T-helper 1 cell (primary cell): ENCODE measurements around the gene AHNAK.
"Not testable (repeated sequence)": the region's sequence is repeated elsewhere in the genome, so short reads cannot be mapped to it uniquely, and the experiment has no call there.

Experiments used
- DNase-seq, 5 donors: peaks; one replicate each; pipeline ENCODE4 v3.0.0-alpha.2; 2012 to 2020

The AHNAK gene

DNA sequence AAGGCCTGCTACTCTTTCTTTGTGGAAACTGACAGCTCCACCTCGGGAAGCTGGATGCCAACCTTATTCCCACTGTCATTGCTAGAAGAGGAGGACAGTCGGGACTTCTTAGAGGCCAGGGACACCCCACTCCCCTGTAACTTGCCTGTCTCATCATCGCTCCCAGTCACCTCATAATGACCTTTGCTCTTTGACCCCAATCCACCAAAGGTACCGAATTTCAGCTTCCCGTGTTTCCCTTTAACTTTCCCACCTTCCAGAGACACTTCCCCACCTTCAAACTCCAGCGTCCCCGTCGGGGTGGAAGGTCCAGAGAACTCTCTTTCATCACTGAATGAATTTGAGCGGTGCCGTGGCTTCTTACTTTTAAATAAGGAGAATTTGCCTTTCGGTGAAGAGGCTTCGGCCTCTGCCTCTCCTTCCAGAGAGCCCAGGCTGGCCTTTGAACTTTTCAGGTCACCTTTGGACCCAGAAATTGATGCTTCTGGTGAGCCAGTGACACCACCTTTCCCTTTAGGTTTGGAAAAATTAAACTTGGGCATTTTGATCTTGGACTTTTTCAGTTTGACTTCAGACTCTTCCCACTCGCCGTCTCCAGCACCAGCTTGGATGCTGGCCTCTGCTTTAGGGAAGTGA is 29.8 kb downstream of the AHNAK start:
- no peak for DNase-seq

DNA sequence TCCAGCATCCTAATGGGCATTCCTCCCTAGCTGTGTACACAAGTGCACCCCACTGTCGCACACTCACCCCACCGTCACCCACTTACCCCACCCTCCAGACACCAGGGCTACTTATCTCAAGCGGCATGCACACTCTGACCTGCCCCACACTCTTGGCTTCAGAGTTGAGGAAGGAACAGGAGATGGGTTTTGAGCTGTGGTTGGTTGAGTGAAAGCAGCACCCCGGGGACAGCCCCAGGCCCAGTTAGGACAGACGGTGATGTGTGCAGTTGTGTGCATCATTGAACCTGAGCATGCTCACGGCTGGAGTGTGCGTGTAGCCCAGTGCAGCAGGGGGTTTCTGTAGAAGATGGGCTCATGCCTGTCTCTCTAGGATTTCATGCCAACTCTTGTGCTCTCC is 32.5 kb downstream of the AHNAK start:
- no peak for DNase-seq

DNA sequence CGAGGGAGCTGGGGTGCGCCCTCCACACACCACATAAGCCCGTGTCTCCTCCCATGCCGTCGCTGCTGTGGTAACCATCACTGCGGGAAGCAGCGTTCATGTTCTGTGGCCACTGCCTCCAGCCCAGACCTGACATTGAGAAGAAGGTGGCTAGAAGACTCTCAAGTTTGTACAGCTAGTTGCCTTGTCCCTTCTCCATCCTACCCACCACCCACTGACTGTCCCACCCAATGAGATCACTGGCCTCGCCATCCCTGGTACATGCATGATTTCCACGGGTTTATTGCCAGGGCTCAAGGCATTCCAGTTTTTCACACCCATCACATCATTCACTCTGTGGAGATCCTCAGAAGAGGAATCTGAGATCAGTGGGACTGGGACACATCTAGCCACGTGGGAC is 33.0 kb downstream of the AHNAK start:
- DNase-seq = no peak

DNA sequence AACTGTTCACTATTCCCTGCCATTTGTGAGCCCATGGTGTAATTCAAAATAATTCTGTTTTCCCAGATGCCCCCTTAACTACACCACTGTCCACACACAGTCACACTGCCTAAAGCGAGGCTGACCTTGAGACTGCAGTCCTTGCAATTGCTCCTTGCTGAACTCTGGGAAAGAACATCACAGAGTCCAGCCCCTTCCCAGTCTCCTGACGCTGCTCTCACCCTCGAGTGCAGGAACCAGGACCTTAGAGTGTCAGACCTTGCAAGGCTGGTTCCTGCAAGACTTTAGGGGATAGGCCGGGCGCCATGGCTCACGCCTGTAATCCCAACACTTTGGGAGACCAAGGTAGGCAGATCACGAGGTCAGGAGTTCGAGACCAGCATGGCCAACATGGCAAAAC is 33.6 kb downstream of the AHNAK start:
- no peak for DNase-seq

DNA sequence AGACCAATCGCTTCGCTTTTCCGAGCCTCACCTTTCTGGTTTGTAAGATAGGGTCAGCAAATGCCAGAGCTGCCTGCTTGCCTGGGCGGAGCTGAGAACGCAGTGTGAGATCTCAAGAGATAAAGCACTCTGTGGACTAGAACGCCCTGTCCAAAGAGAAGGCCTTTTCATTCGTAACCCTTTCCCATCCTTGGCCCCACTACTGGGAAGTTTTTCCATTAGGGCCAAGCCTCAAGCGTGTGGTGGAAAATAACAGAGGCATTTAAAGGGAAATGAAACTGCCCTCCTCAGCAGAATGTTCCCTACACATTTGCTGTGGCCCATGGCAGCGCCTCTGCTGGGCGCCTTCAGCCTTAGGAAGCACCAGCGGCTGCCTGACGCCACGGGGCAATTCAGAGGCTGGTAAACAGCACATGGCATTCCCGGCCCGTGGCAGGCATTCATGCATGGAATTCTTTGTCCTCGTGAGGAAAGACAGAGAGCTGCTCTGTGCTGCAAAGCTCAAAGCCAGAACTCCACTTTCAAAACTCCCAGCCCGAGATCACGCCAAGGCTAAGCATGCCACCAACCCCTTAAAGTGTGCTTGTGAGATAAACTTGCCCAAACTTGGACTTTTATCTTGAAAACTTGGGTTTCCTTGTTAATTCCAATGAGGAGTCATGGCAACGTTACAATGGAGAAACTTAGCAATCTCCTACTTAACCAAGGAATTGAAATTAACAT is 38.1 kb downstream of the AHNAK start:
- no peak for DNase-seq

DNA sequence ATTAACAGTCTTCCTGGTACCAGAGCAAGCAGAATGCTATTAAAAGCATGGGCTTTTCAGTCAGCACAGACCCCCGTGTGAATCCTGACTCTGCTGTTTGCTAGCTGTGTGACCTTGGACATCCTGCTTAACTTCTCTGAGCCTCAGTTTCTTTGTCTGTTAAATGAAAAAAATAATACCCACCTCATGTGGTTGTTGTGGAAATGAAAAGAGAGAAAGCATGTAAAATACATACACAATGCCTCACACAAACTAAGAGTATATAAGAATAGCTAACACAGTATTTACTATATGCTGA is 39.5 kb downstream of the AHNAK start:
- no peak for DNase-seq

DNA sequence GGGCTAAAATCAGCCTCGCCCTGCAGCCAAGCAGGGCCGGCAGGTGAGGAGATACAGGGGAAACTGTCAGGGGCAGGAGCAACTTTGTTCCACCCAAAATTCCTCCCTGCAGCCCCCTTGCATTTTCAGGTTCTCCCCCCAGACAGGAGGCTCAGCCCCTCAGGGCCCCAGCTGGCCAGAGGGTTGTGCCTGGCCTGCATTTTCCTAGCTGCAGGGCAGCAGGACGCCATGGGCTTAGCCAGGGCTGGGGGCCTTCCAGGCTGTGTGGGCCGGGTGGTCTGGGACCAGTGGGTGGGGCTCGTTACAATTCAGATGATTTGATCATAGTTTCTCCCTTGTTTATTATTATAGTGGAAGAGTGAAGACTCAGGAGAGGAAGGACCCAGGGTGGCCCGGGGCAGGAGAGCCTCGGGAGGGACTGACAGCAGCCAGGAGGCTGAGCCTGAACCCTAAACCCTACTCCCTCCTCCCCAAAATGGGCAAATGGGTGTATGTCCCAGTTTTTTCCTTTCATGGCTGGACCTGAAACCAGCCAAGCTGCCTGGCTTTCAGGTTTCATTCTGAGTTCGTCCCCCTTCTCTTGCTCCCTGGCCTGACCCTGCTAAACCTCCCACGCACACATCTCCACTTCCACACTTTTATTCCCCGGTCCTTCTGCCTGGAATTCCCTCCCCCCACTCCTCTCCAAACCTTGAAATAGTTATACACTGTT is 40.0 kb downstream of the AHNAK start:
- no peak for DNase-seq

DNA sequence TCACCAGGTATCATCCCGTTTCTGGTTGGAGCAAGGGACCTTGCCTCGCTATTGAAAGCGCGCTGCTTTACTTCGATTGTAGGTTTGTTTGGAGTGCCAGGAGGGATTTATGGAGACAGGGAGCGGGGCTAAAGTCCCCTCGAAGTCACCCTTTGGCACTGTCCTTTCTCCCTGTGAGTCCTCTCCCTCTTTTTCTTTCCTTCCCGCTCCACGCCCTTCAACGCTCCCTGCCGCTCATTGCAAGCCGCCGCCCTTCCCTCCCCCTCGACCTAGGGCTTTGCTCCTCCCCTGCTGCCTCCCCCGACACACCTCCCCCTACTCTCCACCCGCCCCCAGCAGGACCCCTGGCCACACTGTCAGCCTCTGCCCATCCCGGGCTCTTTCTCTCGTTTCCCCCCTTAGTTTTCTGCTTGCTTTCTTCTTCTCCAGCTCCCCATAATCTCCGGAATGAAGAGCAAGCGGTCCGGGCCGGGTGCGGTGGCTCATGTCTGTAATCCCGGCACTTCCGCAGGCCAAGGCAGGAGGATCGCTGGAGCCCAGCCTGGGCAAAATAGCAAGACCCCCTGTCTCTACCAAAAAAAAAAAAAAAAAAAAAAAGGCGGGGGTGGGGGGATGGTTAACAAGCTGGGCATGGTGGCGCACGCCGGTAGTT is 41.0 kb downstream of the AHNAK start:
- DNase-seq = no peak

DNA sequence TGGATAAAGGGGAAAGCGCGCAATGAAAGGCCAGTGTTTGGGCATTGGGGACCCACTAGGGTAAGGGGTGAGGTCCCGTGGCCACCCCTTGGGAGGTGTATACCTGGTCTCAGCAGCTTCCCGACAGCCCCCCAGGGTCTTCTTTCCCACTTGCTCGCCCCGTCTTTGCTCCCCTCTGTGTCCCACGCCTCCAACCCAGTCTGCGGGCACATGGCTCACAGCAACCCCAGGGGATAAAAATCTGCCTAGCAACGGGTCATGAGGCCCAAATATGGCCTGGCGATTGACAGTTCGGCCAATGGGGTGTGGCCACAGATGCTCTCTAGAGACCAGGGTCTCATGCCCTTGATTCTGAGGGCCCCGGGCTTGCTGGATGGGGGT is 41.6 kb downstream of the AHNAK start:
- no peak for DNase-seq

DNA sequence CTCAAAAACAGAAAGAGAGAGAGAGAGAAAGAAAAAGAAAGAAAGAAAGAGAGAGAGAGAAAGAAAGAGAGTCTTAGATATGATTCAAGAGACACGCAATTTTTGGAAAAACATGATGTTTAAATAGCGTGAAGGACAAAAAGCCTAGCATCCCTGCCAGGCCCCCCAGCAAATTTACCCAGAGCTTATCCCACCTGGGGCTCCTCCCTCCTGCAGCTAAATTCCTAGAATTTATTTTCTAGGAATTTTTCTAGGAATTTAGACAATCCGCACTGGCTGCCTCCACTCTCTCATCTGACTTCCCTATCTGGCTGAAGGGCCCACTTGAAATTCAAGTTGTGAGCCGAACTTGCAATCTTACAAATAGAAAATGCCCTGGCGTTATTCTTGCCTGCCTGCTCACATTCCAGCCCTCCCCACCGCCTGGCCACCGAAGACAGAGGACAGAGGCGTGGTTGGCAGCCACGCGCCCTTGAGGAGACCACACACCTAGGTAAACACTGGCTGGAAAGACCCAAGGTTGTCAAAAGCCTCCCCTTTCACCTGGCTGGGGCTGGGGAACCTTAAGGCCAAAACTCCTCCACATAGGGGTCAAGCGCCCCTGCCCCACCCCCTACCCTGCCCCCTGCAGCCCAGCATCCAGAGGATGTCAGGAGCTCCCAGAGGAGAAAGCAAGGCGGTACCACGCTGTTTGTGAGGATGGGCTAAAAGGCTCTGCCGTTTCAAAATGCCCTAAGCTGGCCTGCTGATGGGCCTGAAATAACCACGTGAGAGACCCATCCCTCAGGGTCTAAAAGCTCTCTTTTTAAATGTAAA is 42.2 kb downstream of the AHNAK start:
- no peak for DNase-seq

DNA sequence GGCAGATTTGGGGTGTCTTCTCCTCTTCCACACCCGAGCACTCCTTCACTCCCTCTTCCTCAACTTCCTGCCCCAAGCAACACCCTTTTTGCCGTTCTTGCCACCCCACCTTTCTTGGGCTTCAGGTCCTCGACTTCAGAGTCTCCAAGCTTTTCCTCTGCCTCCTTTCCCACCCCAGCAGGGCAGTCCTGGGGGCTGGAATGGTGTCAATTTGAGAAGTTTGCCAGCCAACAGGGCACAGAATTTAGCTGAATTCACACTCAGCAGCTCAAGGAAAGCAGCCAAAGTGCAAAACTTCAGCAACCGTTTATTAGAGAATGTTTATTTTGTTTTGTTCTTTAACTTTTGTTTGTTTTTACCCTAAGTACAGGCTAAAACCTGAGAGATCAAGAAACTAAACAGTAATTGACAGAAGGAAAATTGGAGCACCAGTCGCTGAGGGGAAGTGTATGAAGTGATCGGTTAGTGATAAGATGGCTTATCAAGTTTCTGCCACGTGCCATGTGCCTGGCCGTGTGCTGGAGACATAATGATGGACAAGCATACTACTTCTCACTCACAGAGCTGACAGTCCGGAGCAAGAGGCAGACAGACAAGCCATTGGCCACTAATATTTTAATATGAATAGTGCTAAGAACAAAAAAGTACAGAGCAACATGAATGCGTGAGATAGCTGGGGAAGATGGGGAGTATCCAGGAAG is 44.4 kb downstream of the AHNAK start:
- no peak for DNase-seq

DNA sequence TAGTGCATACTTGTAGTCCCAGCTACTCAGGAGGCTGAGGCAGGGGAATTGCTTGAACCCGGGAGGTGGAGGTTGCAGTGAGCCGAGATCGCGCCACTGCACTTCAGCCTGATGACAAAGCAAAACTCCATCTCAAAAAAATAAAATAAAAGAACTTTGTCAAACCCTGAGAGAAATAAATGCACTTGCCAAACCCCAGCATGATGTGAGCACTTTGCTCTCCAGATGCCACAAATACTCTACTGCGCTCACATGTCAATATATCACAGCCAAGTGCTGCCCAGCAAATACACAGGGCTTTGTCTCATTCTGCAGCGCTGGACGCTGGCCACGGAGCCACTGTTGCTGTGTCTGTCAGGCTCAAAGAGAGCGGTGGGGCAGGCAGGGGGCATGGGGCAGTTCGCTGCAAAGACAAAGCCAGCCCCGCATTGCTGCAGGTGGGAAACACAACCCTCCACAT is 45.1 kb downstream of the AHNAK start:
- no peak for DNase-seq

DNA sequence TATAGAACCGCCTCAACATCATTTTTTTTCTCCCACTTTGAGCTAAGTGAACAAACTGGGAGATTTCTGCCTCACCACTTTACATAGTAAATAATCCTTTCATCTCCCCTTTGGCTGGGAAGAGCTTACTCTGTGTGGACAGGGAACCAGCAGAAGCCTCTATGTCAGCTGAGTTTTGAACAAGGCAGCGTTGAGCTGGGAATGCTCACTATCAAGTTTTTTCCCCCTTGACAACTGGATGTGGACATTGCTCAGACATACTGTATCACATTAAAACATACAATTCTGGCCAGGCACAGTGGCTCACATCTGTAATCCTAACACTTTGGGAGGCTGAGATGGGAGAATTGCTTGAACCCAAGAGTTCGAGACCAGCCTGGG is 46.0 kb downstream of the AHNAK start:
- DNase-seq = no peak

DNA sequence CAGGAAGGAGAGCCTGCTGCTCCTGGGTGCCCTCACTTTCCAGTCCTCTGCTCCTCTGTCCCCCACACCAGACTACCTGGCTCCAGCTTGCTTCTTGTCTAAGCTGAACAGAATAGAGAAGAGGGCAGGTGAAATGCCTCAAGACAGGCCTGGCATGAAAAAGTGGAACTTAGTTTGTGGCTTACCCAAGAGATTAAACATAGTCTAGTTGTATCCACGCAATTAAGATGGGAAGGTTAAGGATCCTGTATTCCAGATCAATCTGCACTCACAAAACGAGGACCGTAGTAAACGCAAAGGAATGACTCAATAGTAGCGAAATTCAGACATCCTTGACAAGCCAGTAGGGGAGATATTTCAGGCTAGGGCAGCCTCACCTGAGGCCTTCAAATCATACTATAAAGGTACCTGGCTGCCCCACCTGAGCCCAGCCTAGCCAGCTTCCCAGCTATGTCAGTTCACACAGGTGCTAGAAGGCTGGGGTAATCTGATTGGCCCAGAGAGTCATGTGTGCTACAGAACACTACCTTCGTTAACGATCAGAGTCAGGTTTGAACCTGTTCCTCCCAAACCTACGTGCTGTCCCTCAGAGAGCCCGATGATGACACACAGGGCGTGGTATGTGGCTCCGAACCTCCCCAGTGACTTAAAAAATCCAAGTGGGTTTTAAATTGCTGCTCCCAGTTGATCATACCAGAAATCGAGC is 46.5 kb downstream of the AHNAK start:
- DNase-seq = no peak

DNA sequence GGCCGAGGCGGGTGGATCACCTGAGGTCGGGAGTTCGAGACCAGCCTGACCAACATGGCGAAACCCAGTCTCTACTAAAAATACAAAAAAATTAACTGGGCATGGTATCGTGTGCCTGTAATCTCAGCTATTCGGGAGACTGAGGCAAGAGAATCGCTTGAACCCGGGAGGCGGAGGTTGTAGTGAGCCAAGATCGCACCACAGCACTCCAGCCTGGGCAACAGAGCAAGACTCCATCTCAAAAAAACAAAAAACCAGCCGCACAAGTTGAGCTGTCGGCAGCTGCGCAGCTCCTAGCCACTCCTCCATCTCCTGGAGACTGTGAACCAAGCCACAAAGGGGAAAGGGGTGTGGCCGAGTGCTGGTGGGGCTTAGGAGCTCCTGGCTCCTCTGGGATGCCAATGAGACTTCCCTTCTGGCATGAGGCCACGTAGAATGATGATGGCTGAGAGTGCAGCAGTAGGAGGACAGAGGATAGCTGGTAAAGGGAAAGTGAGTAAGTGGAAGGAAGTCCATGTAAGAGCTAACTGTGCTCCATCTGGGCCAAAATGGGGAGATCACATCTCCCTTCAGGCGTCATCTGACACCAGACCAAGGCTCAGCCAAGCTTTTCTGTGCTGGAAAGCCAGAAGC is 47.2 kb downstream of the AHNAK start:
- DNase-seq = not testable (repeated sequence)

DNA sequence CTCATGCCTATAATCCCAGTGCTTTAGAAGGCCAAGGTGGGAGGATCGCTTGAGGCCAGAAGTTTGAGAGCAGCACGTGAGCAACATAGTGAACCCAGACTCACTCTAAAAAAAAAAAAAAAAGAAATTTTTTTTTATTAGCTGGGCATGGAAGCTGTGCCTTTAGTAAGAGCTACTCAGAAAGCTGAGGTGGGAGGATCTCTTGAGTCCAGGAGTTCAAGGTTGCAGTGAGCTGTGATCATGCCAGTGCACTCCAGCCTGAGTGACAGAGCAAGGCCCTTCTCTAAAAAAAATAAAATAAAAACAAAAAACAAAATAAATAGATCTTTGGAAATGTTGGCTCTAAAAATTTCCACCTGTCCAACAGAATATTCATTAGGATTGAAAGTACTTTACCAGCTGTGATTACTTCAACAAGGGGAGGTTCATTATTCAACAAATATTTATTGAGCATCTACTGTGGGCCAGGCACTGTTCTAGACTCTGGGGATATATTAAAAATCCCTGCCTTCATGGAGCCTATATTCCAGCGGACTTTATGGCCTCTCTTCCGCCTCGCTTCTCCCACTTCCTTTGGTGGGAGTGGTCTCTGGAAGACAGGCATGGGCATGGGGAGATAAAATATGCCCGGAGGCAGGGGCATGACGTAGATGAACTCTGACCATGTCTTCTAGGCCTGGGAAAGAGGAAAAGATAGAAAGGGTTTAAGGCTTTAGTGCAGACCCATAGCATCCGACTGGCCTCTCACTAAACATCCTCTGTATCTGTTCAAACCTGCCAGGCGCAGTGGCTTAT is 47.9 kb downstream of the AHNAK start:
- DNase-seq = no peak

DNA sequence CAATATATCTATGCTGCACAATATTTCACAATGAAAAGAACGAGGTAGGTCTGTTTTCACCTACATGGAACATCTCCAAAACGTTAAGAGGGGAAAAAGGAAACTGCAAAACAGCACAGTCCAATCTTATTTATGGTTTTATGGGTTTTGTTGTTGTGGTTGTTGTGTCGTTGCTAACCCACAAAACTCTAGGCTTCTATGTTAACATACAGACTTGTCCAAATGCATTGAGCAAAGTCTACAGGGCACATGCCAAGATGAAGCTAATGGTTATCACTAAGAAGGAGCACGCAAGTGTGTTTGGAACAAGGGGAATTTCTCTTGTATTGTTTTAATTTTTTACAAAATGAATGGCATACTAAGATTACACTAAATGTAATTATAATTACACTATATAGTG is 48.6 kb downstream of the AHNAK start:
- DNase-seq = no peak

DNA sequence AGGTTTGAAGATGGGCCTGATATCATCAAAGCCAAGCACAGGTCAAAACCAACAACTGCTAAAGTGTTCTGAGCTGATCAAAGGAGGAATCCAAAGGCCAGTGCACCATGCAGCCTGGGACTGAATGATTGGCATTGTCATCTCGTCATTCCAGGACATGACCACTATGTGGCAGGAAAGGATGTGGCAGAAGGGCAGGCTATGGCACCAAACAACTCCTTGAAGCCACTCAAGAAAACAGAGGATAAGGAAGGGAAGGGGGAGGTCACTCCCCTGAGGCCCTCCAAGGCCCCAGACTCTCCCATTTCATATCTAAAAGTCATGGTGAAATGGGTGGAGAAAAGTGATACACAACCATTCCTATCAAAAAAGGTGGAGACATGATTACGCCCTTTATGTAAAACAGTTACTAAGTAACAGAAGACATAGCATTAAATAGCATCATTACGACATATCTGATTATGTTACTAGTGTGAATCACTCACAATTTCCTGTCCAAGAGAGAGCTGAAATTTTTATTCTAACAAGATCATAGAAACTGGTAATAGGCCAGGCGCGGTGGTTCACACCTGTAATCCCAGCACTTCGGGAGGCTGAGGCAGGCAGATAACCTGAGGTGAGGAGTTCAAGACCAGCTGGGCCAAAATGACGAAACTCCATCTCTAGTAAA is 49.3 kb downstream of the AHNAK start:
- DNase-seq = peak in 1 of 5 donors; percentile 42

DNA sequence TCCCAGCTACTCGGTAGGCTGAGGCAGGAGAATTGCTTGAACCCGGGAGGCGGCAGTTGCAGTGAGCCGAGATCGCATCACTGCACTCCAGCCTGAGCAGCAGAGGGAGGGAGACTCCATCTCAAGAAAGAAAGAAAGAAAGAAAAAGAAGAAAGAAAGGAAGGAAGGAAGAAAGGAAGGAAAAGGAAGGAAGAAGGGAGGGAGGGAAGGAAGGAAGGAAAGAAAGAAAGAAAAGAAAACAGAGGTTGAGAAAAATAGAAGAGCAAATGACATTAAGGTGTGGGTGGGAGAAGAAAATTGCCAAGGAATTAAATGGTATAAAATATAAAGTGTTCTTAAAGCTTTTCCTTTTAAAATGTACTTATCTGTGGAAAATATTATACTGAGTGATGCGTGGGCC is 49.9 kb downstream of the AHNAK start:
- no peak for DNase-seq

DNA sequence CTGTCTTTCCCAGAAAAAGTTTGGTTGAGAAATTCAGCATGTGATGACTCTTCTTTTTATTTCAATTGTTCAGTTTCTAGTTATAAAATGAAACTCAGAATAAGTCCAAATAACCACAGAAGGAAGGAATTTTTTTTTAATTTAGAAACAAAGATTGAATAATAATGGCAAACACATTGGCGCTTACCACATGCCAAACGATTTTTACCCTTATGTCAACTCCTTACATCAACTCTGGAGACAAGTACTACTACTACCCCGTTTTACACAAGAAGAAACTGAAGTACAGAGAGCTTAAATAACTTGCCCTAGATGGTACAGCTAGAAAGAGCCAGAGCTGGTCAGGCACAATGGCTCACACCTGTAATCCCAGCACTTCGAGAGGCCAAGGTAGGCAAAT is 52.4 kb downstream of the AHNAK start:
- DNase-seq = no peak
